ENCODE measurements around the gene SP2. TPM values are rescaled to one million over a fixed set of nuclear protein-coding genes. Genes with fewer than 3 reads are reported as not detected.
A peak's percentile ranks its signal among the peaks of the same experiment; 100 is the strongest.

The SP2 gene
- total RNA-seq, 1 donor from 2014 or later: 12.1 TPM

DNA sequence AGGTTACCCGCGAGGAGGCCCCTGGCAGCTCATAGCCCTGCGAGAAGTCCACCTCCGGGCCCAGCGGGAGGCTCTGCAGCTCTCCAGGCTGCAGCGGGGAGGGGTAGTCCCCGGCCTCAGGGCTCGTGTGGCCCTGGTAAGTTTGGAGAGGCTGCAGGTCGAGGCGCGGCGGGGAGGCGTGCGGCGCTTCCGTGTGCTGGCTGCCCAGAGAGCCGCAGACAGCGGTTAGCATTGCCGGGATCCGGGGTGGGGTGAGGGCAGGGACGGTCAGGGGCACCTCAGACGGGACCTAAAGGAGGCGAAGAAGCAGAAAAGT is 47.9 kb upstream of the SP2 start:
- TF ChIP-seq, protein P1, sequence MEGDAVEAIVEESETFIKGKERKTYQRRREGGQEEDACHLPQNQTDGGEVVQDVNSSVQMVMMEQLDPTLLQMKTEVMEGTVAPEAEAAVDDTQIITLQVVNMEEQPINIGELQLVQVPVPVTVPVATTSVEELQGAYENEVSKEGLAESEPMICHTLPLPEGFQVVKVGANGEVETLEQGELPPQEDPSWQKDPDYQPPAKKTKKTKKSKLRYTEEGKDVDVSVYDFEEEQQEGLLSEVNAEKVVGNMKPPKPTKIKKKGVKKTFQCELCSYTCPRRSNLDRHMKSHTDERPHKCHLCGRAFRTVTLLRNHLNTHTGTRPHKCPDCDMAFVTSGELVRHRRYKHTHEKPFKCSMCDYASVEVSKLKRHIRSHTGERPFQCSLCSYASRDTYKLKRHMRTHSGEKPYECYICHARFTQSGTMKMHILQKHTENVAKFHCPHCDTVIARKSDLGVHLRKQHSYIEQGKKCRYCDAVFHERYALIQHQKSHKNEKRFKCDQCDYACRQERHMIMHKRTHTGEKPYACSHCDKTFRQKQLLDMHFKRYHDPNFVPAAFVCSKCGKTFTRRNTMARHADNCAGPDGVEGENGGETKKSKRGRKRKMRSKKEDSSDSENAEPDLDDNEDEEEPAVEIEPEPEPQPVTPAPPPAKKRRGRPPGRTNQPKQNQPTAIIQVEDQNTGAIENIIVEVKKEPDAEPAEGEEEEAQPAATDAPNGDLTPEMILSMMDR (IDR thresholded peaks at IDR 0.05; ENCODE audit: insufficient read depth, low read depth, low read length): no peak
- no peak for TF ChIP-seq EZH2 (IDR thresholded peaks at IDR 0.05; ENCODE audit: insufficient read depth, low read length)
- H3K9ac ChIP-seq (ENCODE audit: low read length): no peak overlapping the region
- peaks cover 18% of the 10 kb centered on the region for H3K4me1 Mint-ChIP-seq (ENCODE audit: low read depth, unreplicated experiment)
- no peaks in the 10 kb centered on the region for H3K9me3 ChIP-seq (ENCODE audit: insufficient read depth, low read depth, low read length)
- peaks cover 73% of the 10 kb centered on the region for H3K27me3 ChIP-seq (ENCODE audit: insufficient read depth, low read length)
- H3K9me3 Mint-ChIP-seq (ENCODE audit: unreplicated experiment): no peaks in the 10 kb centered on the region
- no peak overlapping the region for H3K4me2 ChIP-seq (ENCODE audit: low read length)
- H3K36me3 Mint-ChIP-seq (ENCODE audit: low read depth, unreplicated experiment): no peaks in the 10 kb centered on the region
- no peak overlapping the region for H3K4me3 ChIP-seq (ENCODE audit: insufficient read depth, low read depth, low read length)
- no peaks in the 10 kb centered on the region for H3K36me3 ChIP-seq (ENCODE audit: insufficient read depth, low read length)
- FAIRE-seq: no peak
- H3K27ac Mint-ChIP-seq (ENCODE audit: unreplicated experiment): no peak overlapping the region
- no peak for DNase-seq (ENCODE audit: low read depth)
- H3K27ac ChIP-seq (ENCODE audit: low read depth, low read length): no peak overlapping the region
- H3K27me3 Mint-ChIP-seq (ENCODE audit: low read depth, unreplicated experiment): peaks cover 54% of the 10 kb centered on the region
- H3K4me3 Mint-ChIP-seq (ENCODE audit: unreplicated experiment): no peak overlapping the region
- H4K20me1 ChIP-seq (ENCODE audit: insufficient read depth, low read length): no peaks in the 10 kb centered on the region
- H2AFZ ChIP-seq (ENCODE audit: low read depth, low read length): no peak overlapping the region
- H3K4me1 ChIP-seq (ENCODE audit: insufficient read depth, low read length): peaks cover 24% of the 10 kb centered on the region
- no peaks in the 10 kb centered on the region for H3K79me2 ChIP-seq (ENCODE audit: insufficient read depth, low read length)

DNA sequence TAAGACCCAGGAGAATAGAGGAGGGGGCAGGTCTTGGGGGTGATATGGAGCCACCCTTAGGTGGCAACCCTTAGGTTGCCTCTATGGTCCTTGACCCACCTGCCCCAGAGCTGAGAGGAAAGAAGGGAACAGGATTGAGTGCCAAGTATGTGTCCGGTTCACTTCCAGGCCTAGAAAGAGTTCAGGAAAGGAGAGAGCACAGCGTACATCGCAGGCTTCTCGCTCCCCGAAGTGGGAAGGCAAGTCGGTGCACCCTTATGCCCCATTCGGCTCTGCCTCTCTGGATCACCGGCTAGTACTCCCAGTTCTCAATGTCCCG is 45.7 kb upstream of the SP2 start:
- H3K27ac Mint-ChIP-seq (ENCODE audit: unreplicated experiment): peak overlapping the region; percentile 53
- peaks cover 70% of the 10 kb centered on the region for H3K27me3 Mint-ChIP-seq (ENCODE audit: low read depth, unreplicated experiment)
- H3K36me3 Mint-ChIP-seq (ENCODE audit: low read depth, unreplicated experiment): peaks cover 3% of the 10 kb centered on the region
- Histone ChIP-seq H3K9ac (ENCODE audit: low read length) (no peak overlapping the region), H3K27ac (ENCODE audit: low read depth, low read length) (no peak overlapping the region), H4K20me1 (ENCODE audit: insufficient read depth, low read length) (no peaks in the 10 kb centered on the region), H2AFZ (ENCODE audit: low read depth, low read length) (peak overlapping the region; percentile 67), H3K4me3 (ENCODE audit: insufficient read depth, low read depth, low read length) (peak overlapping the region; percentile 31), H3K4me2 (ENCODE audit: low read length) (peak overlapping the region; percentile 74), H3K4me1 (ENCODE audit: insufficient read depth, low read length) (peaks cover 24% of the 10 kb centered on the region), H3K36me3 (ENCODE audit: insufficient read depth, low read length) (no peaks in the 10 kb centered on the region), H3K79me2 (ENCODE audit: insufficient read depth, low read length) (no peaks in the 10 kb centered on the region), H3K27me3 (ENCODE audit: insufficient read depth, low read length) (peaks cover 90% of the 10 kb centered on the region), H3K9me3 (ENCODE audit: insufficient read depth, low read depth, low read length) (no peaks in the 10 kb centered on the region)
- DNase-seq (ENCODE audit: low read depth) (no peak), FAIRE-seq (no peak)
- peaks cover 7% of the 10 kb centered on the region for H3K4me1 Mint-ChIP-seq (ENCODE audit: low read depth, unreplicated experiment)
- H3K9me3 Mint-ChIP-seq (ENCODE audit: unreplicated experiment): no peaks in the 10 kb centered on the region
- peak overlapping the region; percentile 80 for H3K4me3 Mint-ChIP-seq (ENCODE audit: unreplicated experiment)
- TF ChIP-seq, protein P1 (IDR thresholded peaks at IDR 0.05; ENCODE audit: insufficient read depth, low read depth, low read length): no peak
- TF ChIP-seq EZH2 (IDR thresholded peaks at IDR 0.05; ENCODE audit: insufficient read depth, low read length): peak; percentile 8

DNA sequence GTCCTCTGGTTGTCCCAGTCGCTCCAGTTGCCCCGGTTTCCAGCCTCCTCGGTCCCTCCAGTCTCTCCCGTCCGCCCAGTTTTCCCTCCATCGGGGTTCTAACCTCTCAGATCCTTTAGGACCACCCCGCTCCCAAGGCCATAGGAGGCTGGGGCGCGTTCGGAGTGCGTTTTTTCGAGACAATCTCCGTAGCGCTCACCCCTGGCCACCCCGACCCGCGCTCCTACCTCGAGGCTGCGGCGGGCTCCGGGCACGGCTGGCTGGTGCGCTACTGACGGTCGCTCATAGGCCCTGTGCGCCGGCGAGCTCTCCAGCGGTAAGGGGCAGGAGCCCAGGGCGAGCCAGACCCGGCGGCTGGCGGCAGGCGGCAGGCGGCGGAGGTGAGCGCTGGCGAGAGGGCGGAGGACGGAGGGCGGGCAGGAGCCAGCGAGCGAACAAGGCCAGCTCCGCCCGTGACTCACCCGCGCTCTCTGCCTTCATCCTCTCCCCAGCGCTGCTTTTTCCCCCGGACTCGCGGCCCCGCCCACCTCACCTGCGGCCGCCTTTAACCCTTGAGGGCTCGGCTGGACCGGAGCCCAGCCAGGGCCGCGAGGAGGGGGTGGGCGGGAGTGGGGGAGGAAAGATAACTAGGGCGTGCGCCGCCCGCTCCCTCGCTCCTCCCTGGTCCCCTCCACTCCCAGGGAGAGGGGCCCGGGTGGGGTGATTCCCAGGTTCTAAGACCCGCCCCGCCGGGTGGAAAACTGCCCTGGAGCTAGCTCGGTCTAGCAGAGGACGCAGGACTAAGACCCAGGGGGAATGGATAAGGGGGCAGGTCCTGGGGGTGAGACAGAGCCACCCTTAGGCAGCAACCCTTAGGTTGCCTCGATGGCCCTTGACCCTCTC is 45.1 kb upstream of the SP2 start, which contains the start of gene SP6:
TSS of gene SP6 (minus strand) at position 472 of the 882 bp plus-strand sequence. CDS start 2,734 bp downstream, outside the sequence.
- FAIRE-seq (no peak), DNase-seq (ENCODE audit: low read depth) (peak; percentile 42)
- Histone ChIP-seq H3K9me3 (ENCODE audit: insufficient read depth, low read depth, low read length) (no peaks in the 10 kb centered on the region), H3K9ac (ENCODE audit: low read length) (no peak within 1 kb of the TSS), H4K20me1 (ENCODE audit: insufficient read depth, low read length) (no peaks in the 10 kb centered on the region), H3K4me2 (ENCODE audit: low read length) (peak within 1 kb of the TSS; percentile 74), H2AFZ (ENCODE audit: low read depth, low read length) (peak within 1 kb of the TSS; percentile 67), H3K27ac (ENCODE audit: low read depth, low read length) (no peak within 1 kb of the TSS), H3K36me3 (ENCODE audit: insufficient read depth, low read length) (no peaks in the 10 kb centered on the region), H3K79me2 (ENCODE audit: insufficient read depth, low read length) (no peaks in the 10 kb centered on the region), H3K4me1 (ENCODE audit: insufficient read depth, low read length) (peaks cover 24% of the 10 kb centered on the region), H3K4me3 (ENCODE audit: insufficient read depth, low read depth, low read length) (peak within 1 kb of the TSS; percentile 31), H3K27me3 (ENCODE audit: insufficient read depth, low read length) (peaks cover 85% of the 10 kb centered on the region)
- peak; percentile 9 for TF ChIP-seq EZH2 (IDR thresholded peaks at IDR 0.05; ENCODE audit: insufficient read depth, low read length)
- TF ChIP-seq, protein P1 (IDR thresholded peaks at IDR 0.05; ENCODE audit: insufficient read depth, low read depth, low read length): no peak
- H3K9me3 Mint-ChIP-seq (ENCODE audit: unreplicated experiment): no peaks in the 10 kb centered on the region
- H3K4me3 Mint-ChIP-seq (ENCODE audit: unreplicated experiment): peak within 1 kb of the TSS; percentile 80
- H3K27ac Mint-ChIP-seq (ENCODE audit: unreplicated experiment): peak within 1 kb of the TSS; percentile 53
- peaks cover 10% of the 10 kb centered on the region for H3K4me1 Mint-ChIP-seq (ENCODE audit: low read depth, unreplicated experiment)
- peaks cover 3% of the 10 kb centered on the region for H3K36me3 Mint-ChIP-seq (ENCODE audit: low read depth, unreplicated experiment)
- peaks cover 69% of the 10 kb centered on the region for H3K27me3 Mint-ChIP-seq (ENCODE audit: low read depth, unreplicated experiment)
